Neural progenitor cell (in vitro differentiated cells): Measurements from ENCODE around the gene CPNE4.

Source experiments
- CTCF ChIP-seq: fragments of 200-600 bp; sonication (generic); IDR thresholded peaks from 2 replicates; pipeline ENCODE4 v1.5.1; 2017; ENCODE audit warnings: antibody characterized with exemption, mild to moderate bottlenecking
- EZH2 ChIP-seq: fragments of 200-600 bp; sonication (generic); IDR thresholded peaks from 2 replicates; pipeline ENCODE4 v1.6.1; 2017; ENCODE audit warnings: antibody characterized with exemption, mild to moderate bottlenecking, moderate library complexity
- EZH2phosphoT487 ChIP-seq: fragments of 200-600 bp; sonication (generic); IDR thresholded peaks from 2 replicates; pipeline ENCODE4 v1.6.1; 2017; ENCODE audit warnings: antibody characterized with exemption

DNA sequence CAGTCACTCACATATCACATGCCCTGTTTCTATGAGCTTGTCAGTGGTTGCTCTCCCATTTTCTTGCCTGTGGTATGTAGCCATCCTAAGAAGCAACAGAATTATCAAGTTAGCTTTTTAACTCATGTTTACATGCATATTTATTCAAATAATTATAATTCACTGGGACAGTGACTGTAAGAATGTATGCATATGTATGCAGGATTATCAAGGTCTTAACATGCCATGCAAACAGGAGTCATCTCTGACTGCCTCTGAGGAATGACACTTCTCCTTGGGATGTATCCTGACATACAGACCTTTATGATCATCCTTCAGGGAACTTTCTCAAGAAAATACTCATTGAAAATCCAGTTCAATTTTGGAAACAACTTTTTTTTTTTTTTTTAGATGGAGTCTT, 240.9 kb downstream of the CPNE4 start:
- TF ChIP-seq CTCF, result no peak
- TF ChIP-seq EZH2phosphoT487, result no peak
- TF ChIP-seq EZH2, result no peak
